ENCODE measurements around the gene UFD1.

GRCh38 chr22:19464975-19465374 is 14.0 kb downstream of the UFD1 start:
- TF ChIP-seq CTCF (IDR thresholded peaks at IDR 0.05) = no peak
- TF ChIP-seq ZFX (IDR thresholded peaks at IDR 0.05; ENCODE audit: borderline replicate concordance) = no peak

Measured in 22Rv1 (cell line).